HT-29 (cell line): ENCODE data around the gene JAKMIP2. TPM values are rescaled to one million over a fixed set of nuclear protein-coding genes. Genes with fewer than 3 reads are reported as not detected.
"Not testable (repeated sequence)": the region's sequence is repeated elsewhere in the genome, so short reads cannot be mapped to it uniquely, and the experiment has no call there.

Source experiments
- DNase-seq: peaks from one replicate; pipeline ENCODE4 v3.0.0-alpha.2; 2015; ENCODE audit warnings: low spot score
- total RNA-seq: library from RNA; depleted of rRNA; stranded (reverse); fragments of >200 nt; shearing (Covaris generic); gene quantifications from 2 replicates; pipeline ENCODE4 v1.2.3, GENCODE V29; 2014

Gene JAKMIP2
- total RNA-seq, 1 experiment from 2014 or later = 0.03 TPM

- no peak for DNase-seq
Observed at GRCh38 chr5:147659166-147659929, 123.2 kb downstream of the JAKMIP2 start.

- no peak for DNase-seq
Observed at GRCh38 chr5:147658293-147658932, 124.1 kb downstream of the JAKMIP2 start.

GRCh38 chr5:147648597-147648996 is 133.9 kb downstream of the JAKMIP2 start:
- DNase-seq = no peak

- no peak for DNase-seq
Observed at GRCh38 chr5:147645197-147645596, 137.3 kb downstream of the JAKMIP2 start.

- DNase-seq = no peak
Observed at GRCh38 chr5:147644460-147644859, 138.1 kb downstream of the JAKMIP2 start.

- no peak for DNase-seq
Observed at GRCh38 chr5:147643142-147643541, 139.4 kb downstream of the JAKMIP2 start.

- DNase-seq = no peak
Observed at GRCh38 chr5:147642666-147643065, 139.9 kb downstream of the JAKMIP2 start.

GRCh38 chr5:147639321-147639720 is 143.2 kb downstream of the JAKMIP2 start:
- DNase-seq = no peak

- DNase-seq = no peak
Observed at GRCh38 chr5:147636729-147636984, 145.9 kb downstream of the JAKMIP2 start.

GRCh38 chr5:147635882-147636728 is 146.4 kb downstream of the JAKMIP2 start:
- DNase-seq = peak; percentile 9

- not testable (repeated sequence) for DNase-seq
Observed at GRCh38 chr5:147635439-147635838, 147.1 kb downstream of the JAKMIP2 start.

- no peak for DNase-seq
Observed at GRCh38 chr5:147633173-147633572, 149.4 kb downstream of the JAKMIP2 start.

GRCh38 chr5:147631428-147632003 is 151.0 kb downstream of the JAKMIP2 start:
- DNase-seq = no peak

- DNase-seq = no peak
Observed at GRCh38 chr5:147629196-147629595, 153.3 kb downstream of the JAKMIP2 start.

GRCh38 chr5:147628058-147628895 is 154.3 kb downstream of the JAKMIP2 start:
- DNase-seq = peak; percentile 94

- DNase-seq = no peak
Observed at GRCh38 chr5:147626464-147626863, 156.1 kb downstream of the JAKMIP2 start.

- no peak for DNase-seq
Observed at GRCh38 chr5:147621016-147621415, 161.5 kb downstream of the JAKMIP2 start.

- no peak for DNase-seq
Observed at GRCh38 chr5:147619281-147619878, 163.1 kb downstream of the JAKMIP2 start.

GRCh38 chr5:147617711-147618350 is 164.7 kb downstream of the JAKMIP2 start:
- no peak for DNase-seq

GRCh38 chr5:147617191-147617606 is 165.3 kb downstream of the JAKMIP2 start:
- no peak for DNase-seq
